ENCODE results near the gene VPS13D.

The VPS13D gene

DNA sequence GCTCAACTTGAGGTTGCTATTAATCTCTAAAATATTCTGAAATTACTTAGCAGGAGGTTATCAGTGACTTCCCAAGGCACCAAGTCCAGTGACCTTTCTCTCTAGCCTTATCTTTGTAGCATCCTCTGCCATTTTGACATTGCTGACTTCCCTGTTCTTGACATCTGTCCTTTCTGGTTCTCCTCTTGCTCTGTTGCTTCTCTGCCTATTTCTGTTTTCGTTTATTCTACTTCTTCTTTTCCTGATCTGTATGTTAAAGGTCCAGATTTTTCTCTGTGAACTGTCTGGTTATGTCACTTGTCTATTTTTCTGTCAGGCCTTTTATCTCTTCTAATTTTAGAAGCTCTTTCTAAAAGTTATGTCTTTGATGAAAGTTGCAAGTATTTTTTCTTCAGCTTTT, 178.8 kb downstream of the VPS13D start:
- no peak for DNase-seq

DNA sequence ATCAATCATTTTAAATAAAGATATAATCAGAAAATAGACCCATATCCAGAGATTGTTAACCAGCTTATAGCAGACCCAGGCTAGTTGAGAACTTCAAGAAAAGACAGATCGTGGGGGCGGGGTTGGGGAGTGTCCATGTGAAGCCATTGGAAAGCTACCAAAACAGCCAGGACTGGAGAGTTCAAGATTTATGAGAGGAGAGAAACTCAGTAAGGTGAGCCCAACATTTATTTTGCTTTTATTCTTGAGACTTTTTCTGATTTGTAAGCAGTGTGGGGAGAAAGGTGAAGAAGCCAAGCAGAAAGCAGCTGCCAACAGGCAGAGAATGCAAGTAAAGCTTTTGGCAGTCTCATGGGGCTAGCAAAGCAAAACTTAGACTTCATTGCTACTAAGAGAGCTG, 179.9 kb downstream of the VPS13D start:
- no peak for DNase-seq

DNA sequence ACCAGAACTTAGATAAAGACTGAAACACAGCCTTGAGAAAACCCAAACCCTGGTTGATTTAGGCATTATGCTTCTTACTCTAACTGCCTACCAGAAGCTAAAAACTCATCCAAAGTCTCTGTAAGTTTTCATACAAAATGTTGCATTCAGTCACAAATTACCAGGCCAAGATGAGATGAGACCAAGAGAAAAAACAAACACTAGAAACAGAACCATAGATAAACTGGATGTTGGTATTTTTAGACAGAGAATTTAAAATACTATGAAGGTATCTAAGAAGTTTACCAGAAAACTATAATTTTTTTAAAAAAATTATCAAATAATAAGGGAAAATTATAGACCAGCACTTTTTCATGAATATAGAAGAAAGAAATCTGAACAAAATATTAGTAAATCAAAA, 180.5 kb downstream of the VPS13D start:
- no peak for DNase-seq

DNA sequence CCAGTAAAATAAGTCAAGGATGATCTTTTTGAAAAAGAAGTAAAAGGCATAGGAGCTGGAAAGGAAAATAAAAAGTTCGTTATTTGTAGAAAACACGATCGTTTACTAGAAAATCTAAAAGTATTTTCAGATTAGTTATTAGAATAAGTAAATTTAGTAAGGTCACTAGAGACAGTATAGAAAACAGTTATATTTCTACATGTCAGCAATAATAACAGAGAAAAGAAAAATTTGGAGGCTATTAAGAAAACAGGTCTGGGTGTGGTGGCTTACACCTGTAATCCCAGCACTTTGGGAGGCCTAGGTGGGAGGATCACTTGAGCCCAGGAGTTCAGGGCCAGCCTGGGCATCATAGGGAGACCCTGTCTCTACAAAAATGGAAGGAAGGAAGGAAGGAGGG, 181.3 kb downstream of the VPS13D start:
- no peak for DNase-seq

DNA sequence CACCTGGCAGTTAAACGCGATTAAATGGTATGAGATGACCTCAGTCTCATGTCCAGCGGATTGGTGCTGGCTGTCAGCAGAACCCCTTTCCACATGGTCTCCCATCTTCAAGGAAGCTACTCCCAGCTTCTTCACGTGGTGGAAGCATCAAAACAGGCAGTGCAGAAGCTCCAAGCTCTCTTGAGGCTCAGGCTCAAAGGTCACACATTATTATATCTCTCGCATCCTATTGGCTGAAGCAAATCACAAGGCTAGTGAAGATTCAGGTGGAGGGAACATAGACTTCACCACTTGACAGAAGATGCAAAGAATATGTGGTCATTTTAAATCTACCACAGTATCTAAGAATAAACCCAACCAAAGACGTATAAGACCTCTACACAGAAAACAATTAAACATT, 181.9 kb downstream of the VPS13D start:
- DNase-seq: no peak

GRCh38 chr1:12412439-12412838, 182.6 kb downstream of the VPS13D start:
- no peak for DNase-seq

GRCh38 chr1:12413664-12414410, 184.0 kb downstream of the VPS13D start:
- no peak for DNase-seq

DNA sequence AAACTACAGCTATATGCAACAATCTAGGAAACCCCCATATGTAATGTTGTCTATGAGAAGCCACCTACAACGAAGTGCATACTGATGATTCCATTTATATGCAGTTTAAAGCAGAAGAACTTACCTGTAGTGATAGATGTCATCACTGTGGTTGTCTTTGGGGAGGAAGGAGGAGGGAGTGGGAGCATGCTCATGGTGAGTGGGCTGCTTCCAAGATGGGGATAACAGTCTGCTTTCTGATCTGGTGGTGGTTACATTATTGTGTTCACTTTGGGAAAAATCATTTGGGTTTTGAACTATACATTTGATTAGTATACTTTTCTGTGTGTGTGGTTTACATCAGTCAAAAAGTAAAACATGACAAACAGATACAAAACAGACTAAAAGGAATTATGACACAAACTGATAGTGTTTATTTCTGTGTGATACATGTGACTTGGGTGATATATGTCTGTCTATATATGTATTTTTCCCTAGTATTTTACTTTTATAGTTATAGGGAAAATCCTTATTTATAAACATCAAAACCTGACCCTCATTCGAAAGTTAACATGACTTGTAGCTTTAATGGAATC, 184.7 kb downstream of the VPS13D start:
- no peak for DNase-seq

DNA sequence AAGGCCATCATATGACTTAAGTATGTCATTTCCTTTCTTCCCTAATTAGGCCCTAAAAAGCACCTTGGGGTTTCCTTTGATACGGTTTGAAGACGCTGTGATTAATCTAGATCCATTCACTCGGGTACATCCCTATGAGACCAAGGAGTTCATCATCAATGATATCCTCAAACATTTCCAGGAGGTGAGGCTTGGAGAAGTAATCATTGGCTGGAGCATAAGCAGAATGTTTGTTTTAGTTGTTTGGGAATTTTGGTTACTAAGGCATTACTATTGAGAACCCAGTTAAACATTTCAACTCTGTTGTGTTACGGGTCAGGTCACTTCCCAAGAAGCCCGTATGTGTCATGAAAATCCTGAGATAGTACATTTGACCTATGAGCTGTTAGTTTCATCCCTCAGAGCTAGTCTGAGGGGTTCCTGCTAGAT, 185.2 kb downstream of the VPS13D start:
- no peak for DNase-seq

GRCh38 chr1:12416101-12416500, 186.3 kb downstream of the VPS13D start:
- DNase-seq: no peak

- no peak for DNase-seq
Observed at GRCh38 chr1:12416744-12417143, 186.9 kb downstream of the VPS13D start.

DNA sequence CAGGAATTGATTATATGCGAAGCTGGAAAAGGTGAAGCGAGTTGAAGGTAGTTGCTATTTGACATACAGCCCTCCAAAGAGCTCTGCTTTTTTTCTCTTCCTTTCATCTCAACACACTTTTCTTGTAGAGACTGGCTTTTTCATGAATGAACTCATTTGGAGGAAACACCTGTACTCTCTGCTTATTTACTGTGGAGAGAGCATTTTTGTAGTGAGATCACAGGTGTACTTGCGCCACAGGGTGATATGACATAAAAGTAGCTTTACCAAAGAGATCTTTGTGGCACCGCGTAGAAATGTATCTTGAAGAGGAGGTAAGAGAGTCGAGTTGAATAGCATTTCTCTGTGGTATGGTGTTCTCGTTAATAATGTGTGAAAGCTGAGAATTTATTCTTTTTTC, 187.6 kb downstream of the VPS13D start:
- no peak for DNase-seq

- no peak for DNase-seq
Observed at GRCh38 chr1:12420171-12420570, 190.3 kb downstream of the VPS13D start.

- no peak for DNase-seq
Observed at GRCh38 chr1:12422488-12422887, 192.7 kb downstream of the VPS13D start.

GRCh38 chr1:12424087-12424529, 194.3 kb downstream of the VPS13D start:
- peak; percentile 87 for DNase-seq

- no peak for DNase-seq
Observed at GRCh38 chr1:12424793-12425192, 195.0 kb downstream of the VPS13D start.

DNA sequence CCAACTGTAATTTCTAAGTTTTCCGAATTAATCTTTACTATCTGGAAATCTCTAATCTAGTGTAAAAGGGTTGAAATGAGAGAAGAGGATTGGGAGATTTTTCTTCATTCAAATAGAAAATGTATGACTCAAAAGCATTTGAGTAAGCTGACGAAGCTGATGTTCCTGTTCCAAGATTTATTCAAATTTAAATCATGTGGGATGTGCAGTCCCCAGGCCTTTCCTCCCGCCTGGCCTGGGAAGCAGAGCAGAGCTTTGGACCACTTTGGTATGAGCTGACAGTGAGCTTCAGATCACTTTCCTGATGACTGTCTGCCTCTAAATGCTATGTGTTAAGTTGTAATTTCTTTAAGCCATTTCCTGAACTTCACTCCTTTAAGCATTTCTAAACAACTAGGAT, 196.2 kb downstream of the VPS13D start:
- peak; percentile 73 for DNase-seq

DNA sequence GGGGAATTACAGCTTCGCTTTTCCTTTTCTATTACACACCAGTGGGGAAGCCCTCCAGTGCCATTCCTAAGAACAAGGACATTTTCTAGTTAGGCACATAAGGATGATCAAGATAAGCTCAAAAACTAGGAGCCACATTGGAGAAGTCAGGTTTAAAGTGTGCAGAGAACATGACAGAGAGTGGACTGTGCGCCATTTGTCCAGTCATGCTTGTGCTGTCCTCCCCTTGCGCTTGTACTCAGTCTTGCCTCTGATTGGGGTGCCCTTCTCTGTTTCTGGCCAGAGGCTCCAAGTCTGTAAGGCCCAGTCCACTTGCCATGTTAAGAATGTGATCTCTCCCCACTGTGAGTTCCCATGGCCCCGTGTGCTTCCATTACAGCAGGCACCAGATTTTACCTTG, 198.5 kb downstream of the VPS13D start:
- DNase-seq: no peak

GRCh38 chr1:12430525-12430924, 200.7 kb downstream of the VPS13D start:
- no peak for DNase-seq

DNA sequence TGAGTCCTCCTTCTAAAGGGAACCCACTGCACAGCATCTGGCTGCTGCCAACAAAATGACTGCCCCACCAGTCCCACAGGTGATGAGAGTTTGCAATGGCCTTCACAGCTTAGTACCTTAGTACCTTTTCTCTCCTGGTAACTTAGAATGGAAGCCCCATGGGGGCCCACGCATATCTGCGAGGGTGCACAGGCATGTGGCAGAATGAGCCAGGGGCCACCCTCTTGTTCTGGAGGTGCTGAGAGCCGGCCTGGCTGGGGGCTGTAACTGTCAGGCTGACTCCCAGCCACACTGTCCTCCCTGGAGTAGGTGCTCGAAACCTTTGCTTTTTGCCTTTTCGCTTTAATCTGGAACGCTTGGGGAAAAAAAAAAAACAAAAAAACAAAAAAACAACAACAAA, 203.1 kb downstream of the VPS13D start:
- no peak for DNase-seq

DNA sequence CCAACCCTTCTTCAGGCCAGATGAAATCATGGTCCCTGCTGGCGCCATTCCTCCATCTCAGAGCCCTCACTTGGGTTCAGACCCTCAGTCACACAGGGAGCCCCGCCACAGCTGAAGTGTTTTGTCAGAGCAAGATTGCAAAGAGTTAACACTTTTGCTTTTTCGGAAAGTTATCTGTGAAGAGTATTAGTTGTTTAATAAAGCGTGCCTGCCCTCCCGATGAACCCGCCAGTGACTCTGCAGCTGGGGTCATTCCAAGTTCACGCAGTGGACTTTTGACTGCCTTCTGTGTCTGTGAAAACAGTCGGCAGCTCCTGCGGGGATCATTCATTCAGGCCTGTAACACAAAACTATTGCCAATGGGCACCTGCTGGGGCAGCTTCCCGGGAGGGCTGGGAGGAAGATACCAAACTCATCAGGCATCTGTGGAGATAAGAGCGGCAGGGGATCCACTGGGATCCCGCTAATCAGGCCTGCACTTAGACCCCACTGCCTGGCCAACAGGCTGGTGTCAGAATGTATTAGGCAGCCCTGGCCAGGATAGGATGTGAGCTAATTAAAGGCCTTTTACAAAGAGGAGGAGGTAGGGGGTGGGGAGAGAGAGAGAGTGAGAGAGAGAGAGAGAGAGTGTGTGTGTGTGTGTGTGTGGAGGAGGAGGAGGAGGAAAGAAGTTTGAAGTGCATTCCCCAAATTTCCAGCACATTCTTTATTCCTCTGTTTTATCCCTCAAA, 203.7 kb downstream of the VPS13D start:
- peak; percentile 46 for DNase-seq

DNA sequence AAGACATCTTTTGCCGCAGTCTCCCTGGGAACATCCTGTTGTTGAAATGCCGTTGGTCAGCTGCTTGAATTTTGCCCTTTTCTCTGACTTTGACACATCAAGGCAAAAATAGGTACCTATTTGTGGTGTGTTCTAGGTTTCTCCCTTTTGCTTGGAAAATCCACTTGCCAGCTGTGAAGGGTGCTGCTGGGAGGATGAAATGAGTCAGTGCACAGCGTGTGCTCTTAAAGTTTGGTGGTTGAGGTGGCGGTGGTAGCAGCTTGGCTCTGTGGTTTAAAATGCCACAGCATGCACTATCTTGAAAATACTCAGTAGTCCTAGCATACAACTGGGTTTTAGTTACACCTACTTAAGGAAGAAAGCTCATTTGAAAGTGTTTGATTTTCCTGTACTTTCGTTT, 204.3 kb downstream of the VPS13D start:
- peak; percentile 75 for DNase-seq

DNA sequence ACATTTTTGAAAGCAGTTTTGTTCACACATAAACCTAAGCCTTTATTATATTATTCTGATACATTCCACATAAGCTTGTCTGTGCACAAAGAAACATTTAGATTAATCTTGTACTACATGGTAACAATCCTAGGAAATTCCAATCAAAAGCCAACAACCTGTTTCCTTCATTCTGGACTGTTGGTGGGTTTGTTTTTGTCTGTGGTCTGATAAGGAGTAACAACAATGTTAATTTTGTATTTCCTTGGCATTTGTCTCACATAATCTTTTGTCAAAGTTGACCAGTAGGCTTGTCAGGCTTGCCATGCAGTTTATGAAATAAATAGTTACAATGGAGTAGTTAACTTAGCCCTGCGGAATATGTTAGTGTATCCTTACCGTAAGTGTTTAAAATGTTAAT, 204.9 kb downstream of the VPS13D start:
- no peak for DNase-seq
